Measurements from ENCODE around the gene ALDH1L2. TPM values are rescaled to one million over a fixed set of nuclear protein-coding genes. Genes with fewer than 3 reads are reported as not detected.

ALDH1L2 gene
- total RNA-seq, 4 donors from 2014 or later: 4.0 to 8.1 (median 7.1) TPM

DNA sequence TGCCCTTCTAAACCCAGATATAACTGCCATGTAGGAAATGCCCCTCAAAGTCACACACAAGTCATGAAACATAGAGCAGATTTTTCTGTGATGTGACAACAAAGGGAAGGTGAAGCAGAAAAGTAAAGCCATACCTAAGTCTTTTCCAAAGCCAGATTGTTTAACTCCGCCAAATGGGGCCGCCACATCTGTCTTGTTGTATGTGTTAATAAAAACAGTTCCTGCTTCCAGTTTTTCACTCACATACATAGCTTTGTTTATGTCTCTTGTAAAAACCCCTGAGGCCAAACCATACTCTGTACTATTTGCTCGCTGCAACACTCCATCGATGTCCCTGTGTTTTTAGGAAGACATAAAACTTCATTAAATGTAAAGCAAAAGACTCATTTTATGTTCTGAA is 57.8 kb downstream of the ALDH1L2 start:
- Histone ChIP-seq H3K4me3 (no peak overlapping the region), H3K4me1 (peaks cover 11 to 39% (median 25%) of the 10 kb centered on the region in 3 donors), H3K27ac (peak overlapping the region; percentile 61 to 75 (median 72)), H3K36me3 (peaks cover 0 to 9% of the 10 kb centered on the region in 2 donors), H3K27me3 (no peaks in the 10 kb centered on the region), H3K9me3 (no peaks in the 10 kb centered on the region)
- no peak for ATAC-seq
- 31 to 67% methylated on average over 4 of the region's 4 CpGs for WGBS, 2 donors (ENCODE audit: low coverage in 1 of 2)
- TF ChIP-seq EP300 (IDR thresholded peaks at IDR 0.05): no peak
- TF ChIP-seq, protein P1, sequence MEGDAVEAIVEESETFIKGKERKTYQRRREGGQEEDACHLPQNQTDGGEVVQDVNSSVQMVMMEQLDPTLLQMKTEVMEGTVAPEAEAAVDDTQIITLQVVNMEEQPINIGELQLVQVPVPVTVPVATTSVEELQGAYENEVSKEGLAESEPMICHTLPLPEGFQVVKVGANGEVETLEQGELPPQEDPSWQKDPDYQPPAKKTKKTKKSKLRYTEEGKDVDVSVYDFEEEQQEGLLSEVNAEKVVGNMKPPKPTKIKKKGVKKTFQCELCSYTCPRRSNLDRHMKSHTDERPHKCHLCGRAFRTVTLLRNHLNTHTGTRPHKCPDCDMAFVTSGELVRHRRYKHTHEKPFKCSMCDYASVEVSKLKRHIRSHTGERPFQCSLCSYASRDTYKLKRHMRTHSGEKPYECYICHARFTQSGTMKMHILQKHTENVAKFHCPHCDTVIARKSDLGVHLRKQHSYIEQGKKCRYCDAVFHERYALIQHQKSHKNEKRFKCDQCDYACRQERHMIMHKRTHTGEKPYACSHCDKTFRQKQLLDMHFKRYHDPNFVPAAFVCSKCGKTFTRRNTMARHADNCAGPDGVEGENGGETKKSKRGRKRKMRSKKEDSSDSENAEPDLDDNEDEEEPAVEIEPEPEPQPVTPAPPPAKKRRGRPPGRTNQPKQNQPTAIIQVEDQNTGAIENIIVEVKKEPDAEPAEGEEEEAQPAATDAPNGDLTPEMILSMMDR (IDR thresholded peaks at IDR 0.05): no peak
- TF ChIP-seq POLR2AphosphoS5 (IDR thresholded peaks at IDR 0.05): no peak
- TF ChIP-seq POLR2A (IDR thresholded peaks at IDR 0.05): no peak

GRCh38 chr12:105025890-105026289 is 58.4 kb downstream of the ALDH1L2 start:
- Histone ChIP-seq H3K36me3 (peaks cover 0 to 7% of the 10 kb centered on the region in 2 donors), H3K4me1 (peaks cover 11 to 39% (median 25%) of the 10 kb centered on the region in 3 donors), H3K9me3 (no peaks in the 10 kb centered on the region), H3K27me3 (no peaks in the 10 kb centered on the region), H3K4me3 (no peak overlapping the region), H3K27ac (peak overlapping the region; percentile 61 to 75 (median 72))
- peak; percentile 76 for ATAC-seq
- 5 to 21% methylated on average over 4 to 5 of the region's 5 CpGs for WGBS, 2 donors (ENCODE audit: low coverage in 1 of 2)
- peak; percentile 53 for TF ChIP-seq POLR2AphosphoS5 (IDR thresholded peaks at IDR 0.05)
- TF ChIP-seq, protein P1 (IDR thresholded peaks at IDR 0.05): no peak
- no peak for TF ChIP-seq POLR2A (IDR thresholded peaks at IDR 0.05)
- TF ChIP-seq EP300 (IDR thresholded peaks at IDR 0.05): no peak

DNA sequence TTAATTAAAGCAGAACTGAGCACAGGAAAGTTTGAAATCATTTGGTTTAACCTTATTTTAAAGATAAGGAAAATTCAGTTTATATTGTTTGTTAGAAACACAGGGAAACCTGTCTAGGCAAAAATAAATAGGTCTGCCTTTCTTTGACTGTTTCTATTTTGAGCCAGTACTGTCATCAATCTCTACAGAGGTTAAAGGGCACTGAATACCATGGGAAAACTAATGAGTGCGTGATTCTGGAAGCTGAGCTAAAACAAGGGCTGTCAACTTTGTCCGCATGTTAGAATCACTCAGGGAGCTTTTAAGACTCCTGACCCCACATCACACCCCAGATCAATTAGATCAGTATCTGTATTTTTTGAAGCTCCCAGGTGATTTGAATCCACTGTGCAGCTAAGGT is 59.3 kb downstream of the ALDH1L2 start:
- peaks cover 11 to 39% (median 25%) of the 10 kb centered on the region in 3 donors for H3K4me1 ChIP-seq
- 35 to 55% methylated on average over 2 of the region's 2 CpGs for whole genome bisulfite sequencing, 2 donors (ENCODE audit: low coverage in 1 of 2)
- TF ChIP-seq EP300 (IDR thresholded peaks at IDR 0.05) (no peak), POLR2A (IDR thresholded peaks at IDR 0.05) (no peak), POLR2AphosphoS5 (IDR thresholded peaks at IDR 0.05) (no peak)
- TF ChIP-seq, protein P1 (IDR thresholded peaks at IDR 0.05): no peak
- peaks cover 0 to 3% of the 10 kb centered on the region in 2 donors for H3K36me3 ChIP-seq
- ATAC-seq: no peak
- H3K27ac ChIP-seq: peak overlapping the region; percentile 61 to 75 (median 72)
- H3K9me3 ChIP-seq: no peaks in the 10 kb centered on the region
- H3K27me3 ChIP-seq: no peaks in the 10 kb centered on the region
- H3K4me3 ChIP-seq: no peak overlapping the region

DNA sequence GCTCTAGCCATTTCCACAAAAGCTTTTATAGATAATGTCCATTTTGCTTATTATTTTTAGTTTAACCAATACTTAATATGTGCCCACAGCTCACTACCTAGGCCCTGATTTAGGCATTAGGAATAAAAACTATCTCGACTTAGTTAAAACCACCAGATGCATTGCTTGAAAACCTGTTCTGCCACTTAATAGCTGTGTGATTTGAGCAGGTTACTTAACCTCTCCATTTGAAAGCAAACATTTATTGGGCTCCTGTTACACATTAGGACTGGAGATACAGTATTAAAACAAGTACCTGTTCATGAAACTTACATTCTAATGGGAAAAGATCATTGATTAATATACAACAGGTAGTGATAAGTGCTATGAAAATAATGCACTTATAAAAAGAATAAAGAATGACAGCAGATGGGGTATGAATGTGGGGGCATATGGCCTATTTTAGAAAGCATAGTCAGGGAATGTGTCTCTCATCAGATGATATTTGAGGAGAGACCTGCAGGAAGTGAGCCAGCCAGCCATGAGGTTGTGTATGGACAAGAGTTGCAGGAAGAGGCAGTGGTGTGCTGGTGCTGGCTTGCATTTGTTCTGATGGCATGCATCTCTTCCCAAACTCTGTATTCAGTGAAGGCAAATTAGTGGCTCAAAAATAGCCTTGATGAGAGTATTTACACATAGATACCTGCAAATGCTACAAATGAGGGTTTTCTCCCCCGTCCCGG is 63.9 kb downstream of the ALDH1L2 start:
- Histone ChIP-seq H3K4me1 (peaks cover 8 to 14% (median 11%) of the 10 kb centered on the region in 3 donors), H3K9me3 (no peaks in the 10 kb centered on the region), H3K27ac (no peak overlapping the region), H3K36me3 (peaks cover 0 to 29% of the 10 kb centered on the region in 2 donors), H3K27me3 (no peaks in the 10 kb centered on the region), H3K4me3 (no peak overlapping the region)
- no peak for ATAC-seq
- no peak for TF ChIP-seq POLR2A (IDR thresholded peaks at IDR 0.05)
- TF ChIP-seq, protein P1 (IDR thresholded peaks at IDR 0.05): no peak
- TF ChIP-seq POLR2AphosphoS5 (IDR thresholded peaks at IDR 0.05): no peak
- no peak for TF ChIP-seq EP300 (IDR thresholded peaks at IDR 0.05)
- 77 to 100% methylated on average over 1 to 3 of the region's 3 CpGs for WGBS, 2 donors (ENCODE audit: low coverage in 1 of 2)

DNA sequence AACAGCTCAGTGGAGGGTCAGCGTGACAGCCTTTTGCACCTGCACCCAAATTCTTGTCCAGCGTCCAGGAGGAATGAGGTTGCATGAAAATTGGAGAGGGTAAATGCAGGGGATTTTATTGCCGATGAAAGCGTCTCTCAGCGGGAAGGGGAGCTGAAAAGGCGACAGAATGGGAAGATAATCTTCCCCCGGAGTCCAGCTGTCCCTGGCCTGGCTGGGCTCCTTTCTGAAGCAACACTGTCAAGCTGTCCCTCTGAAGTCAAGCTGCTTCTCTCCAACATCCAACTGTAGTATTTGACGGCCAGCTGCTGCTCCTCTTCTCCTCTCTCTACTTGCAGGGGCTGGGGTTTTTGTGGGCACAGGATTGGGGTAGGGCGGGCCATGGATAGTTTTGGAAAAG is 65.5 kb downstream of the ALDH1L2 start:
- Histone ChIP-seq H3K9me3 (no peaks in the 10 kb centered on the region), H3K36me3 (peaks cover 0 to 31% of the 10 kb centered on the region in 2 donors), H3K27ac (no peak overlapping the region), H3K4me3 (no peak overlapping the region), H3K27me3 (no peaks in the 10 kb centered on the region), H3K4me1 (no peaks in the 10 kb centered on the region)
- ATAC-seq: no peak
- TF ChIP-seq, protein P1 (IDR thresholded peaks at IDR 0.05): no peak
- TF ChIP-seq POLR2A (IDR thresholded peaks at IDR 0.05): no peak
- 71 to 74% methylated on average over 4 to 5 of the region's 9 CpGs for WGBS, 2 donors (ENCODE audit: low coverage in 1 of 2)
